ENCODE measurements around the gene MRPL48. TPM values are rescaled to one million over a fixed set of nuclear protein-coding genes. Genes with fewer than 3 reads are reported as not detected.
"Not testable (repeated sequence)": the region's sequence is repeated elsewhere in the genome, so short reads cannot be mapped to it uniquely, and the experiment has no call there.

Gene MRPL48
- total RNA-seq, 4 donors from 2014 or later = 15.2 to 26.4 (median 21.0) TPM

DNA sequence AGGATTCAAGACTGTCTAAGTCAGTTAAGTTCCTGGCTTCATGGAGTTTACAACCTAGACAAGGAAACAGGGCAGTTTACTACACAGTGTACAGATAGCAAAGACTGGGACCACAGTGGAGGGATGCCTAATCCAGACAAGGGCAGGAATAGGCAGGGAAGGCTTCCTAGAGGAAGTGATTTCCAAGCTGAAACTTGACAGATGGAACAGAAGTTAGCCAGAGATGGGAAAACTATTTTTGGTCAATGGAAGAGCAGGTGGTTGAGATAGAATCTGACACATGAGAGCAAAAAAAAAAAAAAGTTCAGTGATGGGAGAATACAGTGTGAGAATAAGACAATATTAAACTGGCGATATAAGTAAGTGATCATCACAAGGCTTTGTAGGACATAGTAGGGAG, 87.7 kb downstream of the MRPL48 start:
- H3K4me3 ChIP-seq (ENCODE audit: low read depth, poor library complexity, severe bottlenecking) = no peak overlapping the region

DNA sequence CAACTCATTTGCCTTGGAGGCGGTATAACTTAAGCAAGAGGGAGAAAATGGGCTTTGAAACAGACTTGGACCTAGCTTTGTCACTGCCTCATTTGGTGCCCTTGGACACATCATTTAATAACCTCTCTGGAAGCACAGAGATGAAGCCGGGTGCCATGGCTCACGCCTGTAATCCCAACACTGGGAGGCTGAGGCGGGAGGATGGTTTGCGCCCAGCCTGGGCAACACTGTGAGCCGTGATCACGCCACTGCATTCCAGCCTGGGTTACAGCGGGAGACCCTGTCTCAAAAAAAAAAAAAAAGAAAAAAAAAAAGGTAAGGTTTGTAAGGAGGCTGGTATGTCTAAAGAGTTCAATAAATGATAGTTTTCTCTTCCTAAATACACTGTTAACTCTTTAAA, 88.2 kb downstream of the MRPL48 start:
- no peak overlapping the region for H3K4me3 ChIP-seq (ENCODE audit: low read depth, poor library complexity, severe bottlenecking)
- TF ChIP-seq, protein P1, sequence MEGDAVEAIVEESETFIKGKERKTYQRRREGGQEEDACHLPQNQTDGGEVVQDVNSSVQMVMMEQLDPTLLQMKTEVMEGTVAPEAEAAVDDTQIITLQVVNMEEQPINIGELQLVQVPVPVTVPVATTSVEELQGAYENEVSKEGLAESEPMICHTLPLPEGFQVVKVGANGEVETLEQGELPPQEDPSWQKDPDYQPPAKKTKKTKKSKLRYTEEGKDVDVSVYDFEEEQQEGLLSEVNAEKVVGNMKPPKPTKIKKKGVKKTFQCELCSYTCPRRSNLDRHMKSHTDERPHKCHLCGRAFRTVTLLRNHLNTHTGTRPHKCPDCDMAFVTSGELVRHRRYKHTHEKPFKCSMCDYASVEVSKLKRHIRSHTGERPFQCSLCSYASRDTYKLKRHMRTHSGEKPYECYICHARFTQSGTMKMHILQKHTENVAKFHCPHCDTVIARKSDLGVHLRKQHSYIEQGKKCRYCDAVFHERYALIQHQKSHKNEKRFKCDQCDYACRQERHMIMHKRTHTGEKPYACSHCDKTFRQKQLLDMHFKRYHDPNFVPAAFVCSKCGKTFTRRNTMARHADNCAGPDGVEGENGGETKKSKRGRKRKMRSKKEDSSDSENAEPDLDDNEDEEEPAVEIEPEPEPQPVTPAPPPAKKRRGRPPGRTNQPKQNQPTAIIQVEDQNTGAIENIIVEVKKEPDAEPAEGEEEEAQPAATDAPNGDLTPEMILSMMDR (IDR thresholded peaks at IDR 0.05) = no peak
- TF ChIP-seq POLR2A (IDR thresholded peaks at IDR 0.05) = no peak
- intact Hi-C loops (cut with DNase I; ENCODE audit: low total_unique reads) = no loop called here
- no peak for DNase-seq (ENCODE audit: low spot score in 2 of 2)
- WGBS, 2 donors = 34 to 44% methylated on average over 8 of the region's 8 CpGs

More for the DNA sequence above, 87.7 kb downstream of the MRPL48 start:
- WGBS, 2 donors = 89 to 92% methylated on average over 1 of the region's 1 CpG
- DNase-seq (ENCODE audit: low spot score in 2 of 2) = no peak
- TF ChIP-seq POLR2A (IDR thresholded peaks at IDR 0.05) = no peak
- TF ChIP-seq, protein P1 (IDR thresholded peaks at IDR 0.05) = no peak
- intact Hi-C loops (cut with DNase I; ENCODE audit: low total_unique reads) = no loop called here

DNA sequence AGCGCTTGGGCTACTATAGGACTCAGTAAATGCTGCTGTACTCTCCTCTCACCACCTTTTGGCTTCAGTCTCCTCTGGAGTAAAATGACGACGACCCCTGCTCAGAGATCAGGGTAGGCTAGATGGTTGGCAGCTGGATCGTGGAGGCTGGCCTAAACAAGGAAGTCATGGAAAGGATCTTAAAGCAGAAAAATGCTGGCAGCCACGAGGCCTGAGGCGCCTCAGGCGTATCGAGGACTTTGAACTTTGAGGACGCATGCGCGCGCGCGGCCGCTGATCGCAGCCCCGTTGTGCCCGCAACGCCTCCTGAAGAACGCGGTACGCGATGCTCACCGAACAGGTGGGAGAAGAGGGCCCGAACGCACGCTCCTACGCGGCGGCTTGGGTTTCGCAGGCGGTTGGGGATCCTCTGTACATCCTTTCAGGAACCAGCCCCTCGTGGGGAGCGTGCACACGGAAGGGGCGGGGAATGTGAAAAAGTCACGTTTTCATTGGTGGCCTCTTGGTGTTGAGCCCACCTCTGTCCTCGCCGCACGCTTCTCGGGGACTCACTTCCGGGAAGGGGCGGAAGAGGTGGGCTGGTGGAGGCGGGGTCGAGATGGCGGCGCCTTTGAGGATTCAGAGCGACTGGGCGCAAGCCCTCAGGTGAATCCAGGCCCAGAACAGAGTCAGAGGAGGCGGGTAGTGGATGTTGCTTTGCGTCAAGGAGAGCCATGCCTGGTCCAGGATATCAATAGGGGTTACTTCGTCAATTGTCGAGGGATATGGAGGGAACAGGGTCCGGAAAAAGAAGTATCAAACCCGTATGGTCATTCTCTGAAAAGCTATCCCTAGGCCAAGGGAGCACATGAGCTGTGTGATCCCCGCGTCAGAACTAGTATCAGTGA, 89.0 kb downstream of the MRPL48 start, which contains the start of the genes COA4 and PAAF1:
Gene COA4 (minus strand): TSS at position 423 of the 887 bp plus-strand sequence. CDS start 3,468 bp downstream, outside the sequence.
Gene PAAF1 (plus strand): TSS at position 576 of the 887 bp plus-strand sequence. CDS start 23 bp downstream, at position 599.
- DNase-seq (ENCODE audit: low spot score in 2 of 2) = peak; percentile 93 to 98
- intact Hi-C loops (cut with DNase I; ENCODE audit: low total_unique reads) = no loop called here
- 1% methylated on average over 56 to 57 of the region's 57 CpGs for WGBS, 2 donors
- TF ChIP-seq, protein P1 (IDR thresholded peaks at IDR 0.05) = no peak
- no peak for TF ChIP-seq POLR2A (IDR thresholded peaks at IDR 0.05)
- H3K4me3 ChIP-seq (ENCODE audit: low read depth, poor library complexity, severe bottlenecking) = peak within 1 kb of the TSS; percentile 66

DNA sequence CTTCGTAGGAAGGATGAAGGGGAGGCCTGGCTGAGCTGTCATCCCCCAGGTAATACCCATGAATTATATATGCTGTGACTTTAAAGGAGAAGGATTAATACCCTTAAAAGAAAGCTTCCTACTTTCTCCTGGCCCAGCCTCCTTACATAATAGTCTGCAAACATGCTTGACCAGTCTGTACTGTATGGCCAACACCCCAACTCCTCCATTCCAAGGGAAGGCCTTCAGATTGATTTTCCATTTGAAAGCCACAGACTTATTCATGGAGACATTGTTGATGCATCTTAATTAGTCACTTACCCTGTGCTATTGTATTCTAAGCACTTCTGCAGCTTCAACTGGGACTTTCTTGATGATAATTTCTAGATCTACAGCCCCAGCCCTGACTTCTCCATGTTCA, 91.1 kb downstream of the MRPL48 start:
- no peak for TF ChIP-seq POLR2A (IDR thresholded peaks at IDR 0.05)
- TF ChIP-seq, protein P1 (IDR thresholded peaks at IDR 0.05) = no peak
- intact Hi-C loops (cut with DNase I; ENCODE audit: low total_unique reads) = no loop called here
- no peak for DNase-seq (ENCODE audit: low spot score in 2 of 2)
- no peak overlapping the region for H3K4me3 ChIP-seq (ENCODE audit: low read depth, poor library complexity, severe bottlenecking)
- 44 to 67% methylated on average over 1 of the region's 1 CpG for WGBS, 2 donors

DNA sequence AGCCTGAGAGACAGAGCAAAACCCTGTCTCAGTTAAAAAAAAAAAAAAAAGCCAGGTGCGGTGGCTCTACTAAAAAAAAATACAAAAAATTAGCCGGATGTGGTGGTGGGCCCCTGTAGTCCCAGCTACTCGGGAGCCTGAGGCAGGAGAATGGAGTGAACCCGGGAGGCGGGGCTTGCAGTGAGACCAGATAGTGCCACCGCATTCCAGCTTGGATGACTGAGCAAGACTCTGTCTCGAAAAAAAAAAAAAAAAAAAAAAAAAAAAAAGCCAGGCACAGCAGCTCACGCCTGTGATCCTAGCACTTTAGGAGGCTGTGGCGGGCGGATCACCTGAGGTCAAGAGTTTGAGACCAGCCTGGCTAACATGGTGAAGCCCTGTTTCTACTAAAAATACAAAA, 92.8 kb downstream of the MRPL48 start:
- 80 to 89% methylated on average over 10 of the region's 10 CpGs for WGBS, 2 donors
- intact Hi-C loops (cut with DNase I; ENCODE audit: low total_unique reads) = loop anchor here (5.0 kb wide), 1 partner anchor 1427 kb away; no protein-coding TSS in a partner anchor
- H3K4me3 ChIP-seq (ENCODE audit: low read depth, poor library complexity, severe bottlenecking); DNase-seq (ENCODE audit: low spot score in 2 of 2): not testable (repeated sequence)

DNA sequence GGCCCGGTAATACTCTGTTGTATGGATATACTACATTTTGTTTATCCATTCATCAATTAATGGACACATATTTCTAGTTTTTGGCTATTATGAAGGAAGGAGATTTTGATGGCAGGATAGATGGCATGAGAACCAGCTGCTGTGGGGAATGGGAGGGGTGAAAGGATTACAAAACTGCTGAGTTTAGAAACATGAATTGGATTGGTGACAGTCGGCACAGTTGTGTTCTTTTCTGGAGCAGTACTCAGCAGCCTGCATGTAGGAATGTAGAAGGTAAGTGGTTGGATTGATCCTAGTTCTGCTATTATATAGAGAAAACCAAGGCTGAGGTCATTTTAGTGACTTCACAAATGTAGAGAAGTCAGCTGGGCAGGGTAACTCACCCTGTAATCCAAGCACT, 96.2 kb downstream of the MRPL48 start:
- TF ChIP-seq POLR2A (IDR thresholded peaks at IDR 0.05) = no peak
- TF ChIP-seq, protein P1 (IDR thresholded peaks at IDR 0.05) = no peak
- WGBS, 2 donors = 88 to 100% methylated on average over 2 of the region's 2 CpGs
- no peak for DNase-seq (ENCODE audit: low spot score in 2 of 2)
- H3K4me3 ChIP-seq (ENCODE audit: low read depth, poor library complexity, severe bottlenecking) = no peak overlapping the region
- intact Hi-C loops (cut with DNase I; ENCODE audit: low total_unique reads) = loop anchor here (5.0 kb wide), 1 partner anchor 1423 kb away; no protein-coding TSS in a partner anchor

Measured in lower leg skin (tissue), 4 donors.